Naive thymus-derived CD4-positive, alpha-beta T cell (primary cell): ENCODE data around the gene NAA50. TPM values are rescaled to one million over a fixed set of nuclear protein-coding genes. Genes with fewer than 3 reads are reported as not detected.

Source experiments
- ATAC-seq: fragments of 150-1000 bp; cut with Tn5 transposase; 2 replicates; pipeline ENCODE4 v1.10.0; 2021; ENCODE audit warnings: mild to moderate bottlenecking, moderate library complexity
- CTCF ChIA-PET: fragments of 350-600 bp; sonication (Branson Sonifier 250); formaldehyde crosslinking; loops from one replicate; lab custom pipeline; 2021; ENCODE audit warnings: antibody characterized with exemption; lab: Charles Lee
- POLR2A ChIA-PET: fragments of 350-600 bp; sonication (Branson Sonifier 250); formaldehyde crosslinking; loops from one replicate; lab custom pipeline; 2021; ENCODE audit warnings: antibody characterized with exemption, inconsistent platforms; lab: Charles Lee
- DNase-seq, 9 donors: peaks; one replicate each; pipeline versions ENCODE4 v3.0.0 to v3.0.0-alpha.2; 2020 to 2022; ENCODE audit warnings: mixed read lengths in 1 of 9
- H3K27ac ChIP-seq: one replicate; pipeline ENCODE4 v1.7.0; 2013; ENCODE audit warnings: mild to moderate bottlenecking, low read depth, low read length, moderate library complexity
- H3K27me3 ChIP-seq, 2 donors: one replicate each; pipeline ENCODE4 v1.7.0; 2013; ENCODE audit warnings: low read length in 2 of 2, mild to moderate bottlenecking in 2 of 2, moderate library complexity in 2 of 2; ENCODE audit not compliant: control insufficient read depth in 2 of 2, insufficient read depth in 2 of 2
- H3K36me3 ChIP-seq, 3 experiments: 1 replicate in 2 of 3; 2 replicates in 1 of 3; pipeline ENCODE4 v1.7.0; 2013; ENCODE audit warnings: low read length in 3 of 3, mild to moderate bottlenecking in 3 of 3, moderate library complexity in 1 of 3; ENCODE audit not compliant: insufficient read depth in 3 of 3, control insufficient read depth in 2 of 3
- H3K4me1 ChIP-seq, 2 donors: one replicate each; pipeline ENCODE4 v1.7.0; 2013; ENCODE audit warnings: low read length in 2 of 2, mild to moderate bottlenecking in 2 of 2, moderate library complexity in 1 of 2; ENCODE audit not compliant: control insufficient read depth in 2 of 2, insufficient read depth in 2 of 2
- H3K4me3 ChIP-seq: 2 replicates; pipeline ENCODE4 v1.7.0; 2013; ENCODE audit warnings: mild to moderate bottlenecking, low read length
- H3K9me3 ChIP-seq, 3 experiments: 1 replicate in 2 of 3; 2 replicates in 1 of 3; pipeline ENCODE4 v1.7.0; 2013; ENCODE audit warnings: low read length in 3 of 3; ENCODE audit not compliant: control insufficient read depth in 2 of 3
- H3K27ac Mint-ChIP-seq, 9 donors: one replicate each; pipeline ENCODE4 v1.8.0; 2020 to 2022; ENCODE audit warnings: mixed read lengths in 9 of 9, mild to moderate bottlenecking in 8 of 9, moderate library complexity in 5 of 9, inconsistent platforms in 2 of 9
- H3K27me3 Mint-ChIP-seq, 5 donors: one replicate each; pipeline ENCODE4 v1.8.0; 2021 to 2022; ENCODE audit warnings: mixed read lengths in 5 of 5, mild to moderate bottlenecking in 1 of 5
- H3K36me3 Mint-ChIP-seq, 5 donors: one replicate each; pipeline ENCODE4 v1.8.0; 2020 to 2022; ENCODE audit warnings: mixed read lengths in 5 of 5, mild to moderate bottlenecking in 3 of 5, inconsistent platforms in 1 of 5
- H3K4me1 Mint-ChIP-seq, 7 donors: one replicate each; pipeline ENCODE4 v1.8.0; 2020 to 2022; ENCODE audit warnings: mixed read lengths in 7 of 7, mild to moderate bottlenecking in 3 of 7, inconsistent platforms in 1 of 7
- H3K4me3 Mint-ChIP-seq, 10 donors: one replicate each; pipeline ENCODE4 v1.8.0; 2020 to 2022; ENCODE audit warnings: mild to moderate bottlenecking in 10 of 10, mixed read lengths in 10 of 10, moderate library complexity in 6 of 10, inconsistent platforms in 2 of 10
- H3K9me3 Mint-ChIP-seq, 11 donors: one replicate each; pipeline ENCODE4 v1.8.0; 2020 to 2022; ENCODE audit warnings: mixed read lengths in 11 of 11, mild to moderate bottlenecking in 4 of 11, inconsistent platforms in 1 of 11, moderate library complexity in 1 of 11
- intact Hi-C, 2 donors: fragments of 100-400 bp; cut with micrococcal nuclease; formaldehyde crosslinking; loops; one replicate each; pipeline ENCODE4 v1.15.1; 2023
- polyA plus RNA-seq, 2 donors: library from polyadenylated mRNA; unstranded; fragments of 300-500 nt; fragmentation: Illumina TruSeq; gene quantifications; one replicate each; pipeline ENCODE4 v1.2.3, GENCODE V29; 2021
- total RNA-seq, 6 experiments: library from RNA in 5 of 6; stranded (reverse) in 5 of 6; gene quantifications; 1 replicate in 5 of 6; 2 replicates in 1 of 6; pipeline ENCODE4 v1.2.3 and lab custom pipeline; 2021 to 2026

NAA50 gene
- total and polyA plus RNA-seq, 7 experiments from 2014 or later, result 38.2 to 89.9 (median 51.1) TPM

GRCh38 chr3:113744941-113745755 is 901 bp downstream of the NAA50 start:
- POLR2A ChIA-PET, result interaction anchor here (0.9 to 3.7 kb wide), 10 partner anchors 10 to 1401 kb away, joined by 3 to 69 read pairs (median 8); partner anchors contain the start of genes SPICE1, USF3 and ZBTB20

DNA sequence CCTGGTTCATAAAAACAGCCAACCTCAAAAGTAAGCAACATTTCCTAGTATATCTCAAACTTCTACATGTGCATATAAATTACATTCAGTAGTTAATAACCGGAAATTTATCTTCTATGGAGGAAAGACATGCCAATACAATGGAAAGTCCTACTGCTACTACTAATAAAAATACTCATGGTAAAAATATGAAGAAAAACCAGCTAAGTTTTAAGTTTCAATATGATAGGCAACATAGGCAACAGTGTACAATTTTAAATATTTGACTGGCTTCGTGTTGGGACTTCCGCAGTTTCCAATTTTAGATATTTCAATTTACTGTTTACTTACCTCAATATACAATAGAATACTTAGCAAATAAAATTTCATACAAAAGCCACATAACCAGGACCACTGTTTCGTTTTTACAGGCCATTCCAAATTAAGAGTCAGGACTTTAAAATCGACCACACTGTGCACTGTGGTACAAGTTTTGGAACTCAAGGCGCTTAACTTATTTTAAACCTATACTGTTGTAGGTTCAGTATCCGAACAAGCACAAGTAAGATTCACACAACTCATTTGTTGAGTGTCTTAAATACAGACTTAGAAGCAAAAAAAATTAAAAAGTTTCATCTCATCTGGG is 2.9 kb downstream of the NAA50 start:
- intact Hi-C loops, result loop anchor here (10.0 kb wide), 3 partner anchors 138 to 1068 kb away; a partner anchor contains a TSS
- Histone ChIP-seq H3K27me3 (no peaks in the 10 kb centered on the region), H3K9me3 (no peaks in the 10 kb centered on the region), H3K36me3 (no peaks in the 10 kb centered on the region), H3K4me1 (peaks cover 24 to 43% of the 10 kb centered on the region in 2 donors), H3K27ac (no peak overlapping the region), H3K4me3 (peak overlapping the region; percentile 13)
- DNase-seq (no peak), ATAC-seq (no peak)
- H3K4me3 Mint-ChIP-seq, result peak overlapping the region in 9 of 10 donors; percentile 23 to 100 (median 96)
- no peaks in the 10 kb centered on the region for H3K27me3 Mint-ChIP-seq
- ChIA-PET CTCF (interaction anchor here (0.9 kb wide), 1 partner anchor 250 kb away, joined by 4 read pairs; no protein-coding TSS in a partner anchor), POLR2A (no interaction called here)
- H3K9me3 Mint-ChIP-seq, result peaks cover 0 to 6% (median 0%) of the 10 kb centered on the region in 11 donors
- H3K36me3 Mint-ChIP-seq, result peaks cover 0 to 7% (median 1%) of the 10 kb centered on the region in 5 donors
- H3K4me1 Mint-ChIP-seq, result peaks cover 33 to 75% (median 66%) of the 10 kb centered on the region in 7 donors
- peak overlapping the region in 2 of 9 donors; percentile 100 for H3K27ac Mint-ChIP-seq

More at GRCh38 chr3:113744941-113745755, 901 bp downstream of the NAA50 start:
- intact Hi-C loops, result loop anchor here (1.0 to 10.0 kb wide), 16 partner anchors 9 to 1914 kb away; partner anchors contain the start of gene GRAMD1C (in 2 of the 2)
- Histone ChIP-seq H3K4me1 (peaks cover 25 to 46% of the 10 kb centered on the region in 2 donors), H3K27me3 (no peaks in the 10 kb centered on the region), H3K4me3 (peak overlapping the region; percentile 90), H3K9me3 (no peaks in the 10 kb centered on the region), H3K36me3 (no peaks in the 10 kb centered on the region), H3K27ac (peak overlapping the region; percentile 99)
- Mint-ChIP-seq H3K4me1 (peaks cover 47 to 83% (median 71%) of the 10 kb centered on the region in 7 donors), H3K9me3 (peaks cover 0 to 6% (median 0%) of the 10 kb centered on the region in 11 donors), H3K27me3 (no peaks in the 10 kb centered on the region), H3K27ac (peak overlapping the region; percentile 96 to 100 (median 100)), H3K36me3 (peaks cover 0 to 11% (median 3%) of the 10 kb centered on the region in 5 donors), H3K4me3 (peak overlapping the region; percentile 92 to 100 (median 96))
- CTCF ChIA-PET, result interaction anchor here (0.7 to 3.0 kb wide), 17 partner anchors 10 to 1422 kb away, joined by 3 to 33 read pairs (median 3); no protein-coding TSS in a partner anchor
- DNase-seq, result peak; percentile 39 to 89 (median 83)
- peak; percentile 81 for ATAC-seq

- Mint-ChIP-seq H3K27me3 (no peaks in the 10 kb centered on the region), H3K9me3 (peaks cover 0 to 4% (median 0%) of the 10 kb centered on the region in 11 donors), H3K4me1 (peaks cover 26 to 77% (median 70%) of the 10 kb centered on the region in 7 donors), H3K27ac (peak overlapping the region in 2 of 9 donors; percentile 3 to 4), H3K4me3 (peak overlapping the region in 4 of 10 donors; percentile 19 to 43 (median 40)), H3K36me3 (peaks cover 0 to 7% (median 0%) of the 10 kb centered on the region in 5 donors)
- Histone ChIP-seq H3K4me3 (no peak overlapping the region), H3K27ac (no peak overlapping the region), H3K27me3 (no peaks in the 10 kb centered on the region), H3K9me3 (no peaks in the 10 kb centered on the region), H3K4me1 (peaks cover 21 to 37% of the 10 kb centered on the region in 2 donors), H3K36me3 (no peaks in the 10 kb centered on the region)
- DNase-seq, result no peak
- no peak for ATAC-seq
- ChIA-PET POLR2A (interaction anchor here (1.3 kb wide), 1 partner anchor 46 kb away, joined by 4 read pairs; the partner anchor contains the start of gene USF3), CTCF (interaction anchor here (0.6 to 1.4 kb wide), 5 partner anchors 14 to 172 kb away, joined by 3 to 5 read pairs (median 4); partner anchors contain the start of gene GRAMD1C)
- intact Hi-C loops, result loop anchor here (10.0 kb wide), 3 partner anchors 137 to 1067 kb away; a partner anchor contains a TSS
These were observed 4.4 kb downstream of the NAA50 start for GRCh38 chr3:113741620-113742019.

- intact Hi-C loops, result loop anchor here (10.0 kb wide), 3 partner anchors 136 to 1066 kb away; a partner anchor contains a TSS
These were observed 5.0 kb downstream of the NAA50 start for GRCh38 chr3:113741086-113741485.

DNA sequence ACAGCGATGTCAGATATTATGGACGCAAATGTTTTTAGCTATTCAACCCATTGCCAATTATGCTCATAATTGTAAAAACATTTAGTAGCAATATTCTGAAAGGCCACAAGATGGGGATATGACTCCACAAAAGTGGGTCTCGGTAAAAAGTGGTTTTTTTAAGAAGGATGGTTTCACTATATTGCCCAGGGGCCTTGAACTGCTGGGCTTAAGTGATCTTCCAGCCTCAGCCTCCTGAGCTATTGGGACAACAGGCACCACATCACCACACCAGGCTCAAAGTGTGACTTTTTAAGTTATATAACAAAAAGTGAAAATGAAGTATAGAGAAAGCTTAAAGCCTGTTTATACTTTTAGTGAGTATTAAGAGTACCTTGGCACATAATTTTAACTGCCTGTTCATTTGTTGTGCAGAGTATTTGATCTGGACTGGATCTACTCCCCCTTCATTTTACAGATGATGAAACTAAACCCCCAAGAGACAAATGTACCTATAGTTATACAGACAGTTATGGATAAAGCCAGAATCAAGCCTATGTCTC is 9.4 kb downstream of the NAA50 start:
- H3K4me3 Mint-ChIP-seq, result no peak overlapping the region

More at GRCh38 chr3:113741086-113741485, 5.0 kb downstream of the NAA50 start:
- H3K27ac ChIP-seq, result no peak overlapping the region
- CTCF ChIA-PET, result interaction anchor here (0.6 to 1.4 kb wide), 7 partner anchors 13 to 172 kb away, joined by 3 to 6 read pairs (median 4); partner anchors contain the start of gene GRAMD1C
- Mint-ChIP-seq H3K27ac (peak overlapping the region in 2 of 9 donors; percentile 3 to 4), H3K4me1 (peaks cover 26 to 82% (median 74%) of the 10 kb centered on the region in 7 donors), H3K36me3 (peaks cover 0 to 7% (median 0%) of the 10 kb centered on the region in 5 donors), H3K4me3 (peak overlapping the region in 3 of 10 donors; percentile 16 to 42 (median 19)), H3K9me3 (no peaks in the 10 kb centered on the region), H3K27me3 (no peaks in the 10 kb centered on the region)
- no peak overlapping the region for H3K4me3 ChIP-seq
- no peaks in the 10 kb centered on the region for H3K36me3 ChIP-seq
- H3K9me3 ChIP-seq, result no peaks in the 10 kb centered on the region
- ATAC-seq, result no peak
- H3K4me1 ChIP-seq, result peaks cover 22 to 39% of the 10 kb centered on the region in 2 donors
- DNase-seq, result no peak
- no peaks in the 10 kb centered on the region for H3K27me3 ChIP-seq
- POLR2A ChIA-PET, result interaction anchor here (1.3 kb wide), 1 partner anchor 45 kb away, joined by 4 read pairs; the partner anchor contains the start of gene USF3

More for the DNA sequence above, 9.4 kb downstream of the NAA50 start:
- Histone ChIP-seq H3K4me3 (no peak overlapping the region), H3K36me3 (no peaks in the 10 kb centered on the region), H3K4me1 (peaks cover 6 to 23% of the 10 kb centered on the region in 2 donors), H3K27ac (peak overlapping the region; percentile 17), H3K27me3 (no peaks in the 10 kb centered on the region), H3K9me3 (no peaks in the 10 kb centered on the region)
- Mint-ChIP-seq H3K9me3 (no peaks in the 10 kb centered on the region), H3K36me3 (peaks cover 0 to 7% (median 0%) of the 10 kb centered on the region in 5 donors), H3K4me1 (peaks cover 13 to 70% (median 56%) of the 10 kb centered on the region in 7 donors), H3K27me3 (no peaks in the 10 kb centered on the region), H3K27ac (peak overlapping the region; percentile 18 to 85 (median 60))
- ChIA-PET POLR2A (interaction anchor here (0.6 to 3.7 kb wide), 2 partner anchors 9 to 603 kb away, joined by 3 to 25 read pairs; partner anchors contain the start of genes ATP6V1A and NAA50), CTCF (interaction anchor here (0.6 to 4.2 kb wide), 24 partner anchors 9 to 1165 kb away, joined by 3 to 33 read pairs (median 4); partner anchors contain the start of genes GRAMD1C and NAA50)
- ATAC-seq (peak; percentile 93), DNase-seq (peak in 7 of 9 donors; percentile 49 to 71 (median 67))
- intact Hi-C loops, result loop anchor here (1.0 to 10.0 kb wide), 14 partner anchors 9 to 1958 kb away; partner anchors contain the start of genes GRAMD1C (in 2 of the 2), CCDC191 (in 1 of the 2), QTRT2 (in 1 of the 2) and USF3 (in 1 of the 2)
